Stimulated activated CD4-positive, alpha-beta T cell treated with anti-CD3 and anti-CD28 coated beads, Interleukin-2, amount 100 ng/mL, for 48 hours (primary cell): ENCODE results near the gene DAD1.
A peak's percentile ranks its signal among the peaks of the same experiment; 100 is the strongest.
"Not testable (repeated sequence)": the region's sequence is repeated elsewhere in the genome, so short reads cannot be mapped to it uniquely, and the experiment has no call there.

Experiments used
- DNase-seq, 2 donors: peaks; one replicate each; pipeline ENCODE4 v3.0.0-alpha.2; 2020

Gene DAD1

DNA sequence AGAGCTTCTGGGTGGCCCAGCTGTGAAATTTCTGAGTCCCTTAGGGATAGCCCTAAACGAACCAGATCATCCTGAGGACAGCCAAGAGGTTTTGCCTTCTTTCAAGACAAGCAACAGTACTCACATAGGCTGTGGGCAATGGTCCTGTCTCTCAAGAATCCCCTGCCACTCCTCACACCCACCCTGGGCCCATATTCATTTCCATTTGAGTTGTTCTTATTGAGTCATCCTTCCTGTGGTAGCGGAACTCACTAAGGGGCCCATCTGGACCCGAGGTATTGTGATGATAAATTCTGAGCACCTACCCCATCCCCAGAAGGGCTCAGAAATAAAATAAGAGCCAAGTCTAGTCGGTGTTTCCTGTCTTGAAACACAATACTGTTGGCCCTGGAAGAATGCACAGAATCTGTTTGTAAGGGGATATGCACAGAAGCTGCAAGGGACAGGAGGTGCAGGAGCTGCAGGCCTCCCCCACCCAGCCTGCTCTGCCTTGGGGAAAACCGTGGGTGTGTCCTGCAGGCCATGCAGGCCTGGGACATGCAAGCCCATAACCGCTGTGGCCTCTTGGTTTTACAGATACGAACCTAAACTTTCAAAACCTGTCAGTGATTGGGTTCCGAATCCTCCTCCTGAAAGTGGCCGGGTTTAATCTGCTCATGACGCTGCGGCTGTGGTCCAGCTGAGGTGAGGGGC, 38.9 kb downstream of the DAD1 start:
- DNase-seq, result peak in 1 of 2 donors; percentile 63

DNA sequence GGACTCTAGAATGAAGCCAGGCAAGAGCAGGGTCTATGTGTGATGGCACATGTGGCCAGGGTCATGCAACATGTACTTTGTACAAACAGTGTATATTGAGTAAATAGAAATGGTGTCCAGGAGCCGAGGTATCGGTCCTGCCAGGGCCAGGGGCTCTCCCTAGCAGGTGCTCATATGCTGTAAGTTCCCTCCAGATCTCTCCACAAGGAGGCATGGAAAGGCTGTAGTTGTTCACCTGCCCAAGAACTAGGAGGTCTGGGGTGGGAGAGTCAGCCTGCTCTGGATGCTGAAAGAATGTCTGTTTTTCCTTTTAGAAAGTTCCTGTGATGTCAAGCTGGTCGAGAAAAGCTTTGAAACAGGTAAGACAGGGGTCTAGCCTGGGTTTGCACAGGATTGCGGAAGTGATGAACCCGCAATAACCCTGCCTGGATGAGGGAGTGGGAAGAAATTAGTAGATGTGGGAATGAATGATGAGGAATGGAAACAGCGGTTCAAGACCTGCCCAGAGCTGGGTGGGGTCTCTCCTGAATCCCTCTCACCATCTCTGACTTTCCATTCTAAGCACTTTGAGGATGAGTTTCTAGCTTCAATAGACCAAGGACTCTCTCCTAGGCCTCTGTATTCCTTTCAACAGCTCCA, 39.6 kb downstream of the DAD1 start:
- DNase-seq, result no peak

DNA sequence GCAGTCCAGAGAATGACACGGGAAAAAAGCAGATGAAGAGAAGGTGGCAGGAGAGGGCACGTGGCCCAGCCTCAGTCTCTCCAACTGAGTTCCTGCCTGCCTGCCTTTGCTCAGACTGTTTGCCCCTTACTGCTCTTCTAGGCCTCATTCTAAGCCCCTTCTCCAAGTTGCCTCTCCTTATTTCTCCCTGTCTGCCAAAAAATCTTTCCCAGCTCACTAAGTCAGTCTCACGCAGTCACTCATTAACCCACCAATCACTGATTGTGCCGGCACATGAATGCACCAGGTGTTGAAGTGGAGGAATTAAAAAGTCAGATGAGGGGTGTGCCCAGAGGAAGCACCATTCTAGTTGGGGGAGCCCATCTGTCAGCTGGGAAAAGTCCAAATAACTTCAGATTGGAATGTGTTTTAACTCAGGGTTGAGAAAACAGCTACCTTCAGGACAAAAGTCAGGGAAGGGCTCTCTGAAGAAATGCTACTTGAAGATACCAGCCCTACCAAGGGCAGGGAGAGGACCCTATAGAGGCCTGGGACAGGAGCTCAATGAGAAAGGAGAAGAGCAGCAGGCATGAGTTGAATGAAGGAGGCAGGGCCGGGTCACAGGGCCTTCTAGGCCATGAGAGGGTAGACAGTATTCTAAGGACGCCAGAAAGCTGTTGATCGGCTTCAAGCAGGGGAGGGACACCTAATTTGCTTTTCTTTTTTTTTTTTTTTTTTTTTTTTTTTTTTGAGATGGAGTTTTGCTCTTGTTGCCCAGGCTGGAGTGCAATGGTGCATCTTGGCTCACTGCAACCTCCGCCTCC, 40.9 kb downstream of the DAD1 start:
- DNase-seq, result no peak

- DNase-seq, result no peak
Measured at GRCh38 chr14:22547313-22547947, 41.6 kb downstream of the DAD1 start.

- DNase-seq, result no peak
Measured at GRCh38 chr14:22546722-22547071, 42.3 kb downstream of the DAD1 start.

DNA sequence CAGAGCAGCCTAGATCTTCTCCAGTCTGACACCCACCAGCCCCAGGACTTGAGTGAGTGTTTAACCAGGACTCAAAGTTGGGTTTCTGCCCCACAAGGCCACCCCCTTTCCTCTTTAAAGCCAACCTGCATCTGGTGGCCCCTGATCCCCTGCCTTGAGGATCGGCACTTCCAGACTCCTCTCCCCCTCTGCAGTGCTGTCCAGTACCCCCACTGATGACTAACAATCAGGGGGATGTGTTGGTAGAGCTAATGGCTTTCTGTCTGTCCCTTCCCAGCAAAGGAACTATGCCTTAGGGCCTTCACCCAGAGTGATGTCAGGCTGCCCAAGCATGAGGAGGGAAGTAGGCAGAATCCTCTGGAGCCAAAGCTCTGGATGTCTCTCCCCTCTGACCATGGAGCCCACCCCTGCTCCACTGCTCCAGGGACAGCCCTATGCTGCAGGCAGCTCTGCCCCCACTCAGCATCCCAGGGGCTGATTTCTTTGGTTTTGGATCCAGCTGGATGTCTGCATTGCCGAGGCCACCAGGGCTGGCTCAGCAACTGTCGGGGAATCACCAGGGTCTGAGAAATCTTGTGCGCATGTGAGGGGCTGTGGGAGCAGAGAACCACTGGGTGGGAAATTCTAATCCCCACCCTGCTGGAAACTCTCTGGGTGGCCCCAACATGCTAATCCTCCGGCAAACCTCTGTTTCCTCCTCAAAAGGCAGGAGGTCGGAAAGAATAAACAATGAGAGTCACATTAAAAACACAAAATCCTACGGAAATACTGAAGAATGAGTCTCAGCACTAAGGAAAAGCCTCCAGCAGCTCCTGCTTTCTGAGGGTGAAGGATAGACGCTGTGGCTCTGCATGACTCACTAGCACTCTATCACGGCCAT, 42.9 kb downstream of the DAD1 start:
- no peak for DNase-seq

- DNase-seq, result no peak
Measured at GRCh38 chr14:22544881-22545420, 44.1 kb downstream of the DAD1 start.

- no peak for DNase-seq
Measured at GRCh38 chr14:22544406-22544805, 44.6 kb downstream of the DAD1 start.

DNA sequence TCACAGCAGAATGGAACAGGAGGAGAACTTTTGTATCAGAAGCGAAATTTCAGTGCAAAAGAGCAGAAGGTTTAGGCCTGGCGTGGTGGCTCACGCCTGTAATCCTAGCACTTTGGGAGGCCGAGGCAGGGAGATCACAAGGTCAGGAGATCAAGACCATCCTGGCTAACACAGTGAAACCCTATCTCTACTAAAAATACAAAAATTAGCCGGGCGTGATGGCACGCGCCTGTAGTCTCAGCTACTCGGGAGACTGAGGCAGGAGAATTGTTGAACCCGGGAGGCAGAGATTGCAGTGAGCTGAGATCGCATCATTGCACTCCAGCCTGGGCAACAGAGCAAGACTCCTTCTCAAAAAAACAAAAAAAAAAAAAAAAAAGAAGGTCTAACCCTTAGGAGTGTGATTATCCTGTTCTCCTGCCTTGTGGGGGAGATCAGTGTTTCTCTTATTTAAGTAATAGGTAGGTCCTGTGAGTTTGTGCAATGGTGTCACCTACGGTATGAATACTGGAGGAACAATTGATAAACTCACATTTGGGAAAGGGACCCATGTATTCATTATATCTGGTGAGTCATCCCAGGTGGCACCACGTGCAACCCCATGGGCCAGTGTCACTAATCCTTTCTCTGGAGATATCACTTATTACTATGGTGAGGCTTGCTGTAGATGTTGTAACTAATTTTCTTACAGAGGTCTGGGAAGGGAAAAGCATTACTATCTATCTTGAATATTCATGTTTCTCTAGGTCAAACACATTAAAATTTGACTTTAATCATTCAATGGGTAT, 45.3 kb downstream of the DAD1 start:
- DNase-seq, result not testable (repeated sequence)

DNA sequence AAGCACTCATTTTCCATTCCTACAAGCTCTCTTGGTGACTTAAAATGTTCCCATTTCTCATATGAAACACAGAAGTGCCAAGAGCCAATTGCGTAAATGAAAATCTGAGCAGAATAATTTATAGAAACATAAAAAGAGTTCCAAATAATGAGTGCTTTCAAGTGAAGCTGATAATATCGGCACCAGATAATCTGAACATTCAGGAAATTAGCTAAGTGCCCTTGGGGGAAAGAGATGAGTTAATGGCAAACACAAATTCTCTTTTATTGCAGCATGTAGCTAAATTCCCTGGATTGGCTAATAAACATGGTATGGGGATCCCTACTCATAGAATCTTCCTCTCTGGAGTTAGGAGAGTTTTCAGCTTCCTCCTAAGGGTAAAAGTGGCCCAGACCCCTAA, 46.7 kb downstream of the DAD1 start:
- DNase-seq, result no peak

DNA sequence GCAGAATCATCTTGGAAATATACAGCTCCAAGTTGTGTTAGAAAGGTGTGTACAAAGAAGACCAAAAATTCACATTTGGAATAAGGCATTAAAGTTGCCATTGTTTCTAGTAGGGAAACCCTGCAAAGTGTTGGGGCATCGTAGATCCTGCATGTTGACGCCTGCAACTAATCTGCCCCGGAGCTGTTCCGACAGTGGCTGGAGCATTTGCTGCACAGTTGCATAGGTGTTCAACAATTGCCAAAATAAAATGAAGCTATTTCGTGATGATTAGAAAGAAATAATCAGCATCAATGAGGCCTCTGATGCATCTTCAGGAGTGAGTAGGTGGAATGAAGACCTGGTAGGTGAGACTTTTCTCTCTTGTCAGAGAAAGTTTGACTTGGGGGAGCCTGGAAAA, 47.3 kb downstream of the DAD1 start:
- no peak for DNase-seq

DNA sequence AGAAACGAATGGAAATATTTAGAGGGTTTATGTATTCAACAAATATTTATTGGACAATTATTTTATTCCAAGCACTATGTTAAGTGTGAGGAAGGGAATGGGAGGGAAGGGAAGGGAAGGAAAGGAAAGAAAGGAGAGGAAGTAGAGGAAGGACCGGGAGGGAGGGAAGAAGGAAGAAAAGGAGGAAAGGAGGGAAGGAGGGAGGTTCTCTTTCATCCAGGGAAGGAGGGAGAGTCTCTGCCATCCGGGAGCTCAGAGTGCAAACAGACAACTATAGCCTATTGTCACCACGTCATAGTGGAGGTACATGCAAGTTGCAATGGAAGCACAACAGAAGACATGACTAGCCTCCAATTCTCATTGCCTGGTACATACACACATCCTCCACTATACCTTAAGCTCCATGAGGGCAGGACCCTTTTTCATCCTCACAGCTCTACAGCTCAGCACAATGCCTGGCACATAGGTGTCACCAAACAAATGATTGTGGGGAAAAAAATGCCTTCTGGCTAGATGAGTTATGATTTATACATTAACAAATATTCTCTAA, 48.1 kb downstream of the DAD1 start:
- DNase-seq, result no peak

GRCh38 chr14:22540293-22540692, 48.7 kb downstream of the DAD1 start:
- DNase-seq, result no peak

DNA sequence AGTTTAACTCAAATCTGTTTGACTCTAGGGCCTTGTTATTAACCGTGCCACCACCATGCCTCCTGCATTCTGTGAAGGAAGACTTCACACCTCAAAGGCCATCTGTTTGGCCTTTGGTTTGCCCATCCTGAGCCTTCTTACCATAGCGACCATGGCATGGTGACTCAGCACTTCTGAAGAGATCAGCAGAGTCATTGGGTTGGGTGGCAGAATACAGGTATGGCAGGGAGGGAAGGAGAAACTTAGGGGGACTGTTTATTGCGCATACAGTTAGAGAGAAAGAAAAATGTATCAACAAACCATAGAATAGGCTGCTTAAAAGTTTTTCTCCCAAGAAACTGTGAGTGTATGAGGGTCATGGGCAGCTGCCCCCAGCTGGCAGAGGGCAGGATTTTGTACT, 49.2 kb downstream of the DAD1 start:
- no peak for DNase-seq

DNA sequence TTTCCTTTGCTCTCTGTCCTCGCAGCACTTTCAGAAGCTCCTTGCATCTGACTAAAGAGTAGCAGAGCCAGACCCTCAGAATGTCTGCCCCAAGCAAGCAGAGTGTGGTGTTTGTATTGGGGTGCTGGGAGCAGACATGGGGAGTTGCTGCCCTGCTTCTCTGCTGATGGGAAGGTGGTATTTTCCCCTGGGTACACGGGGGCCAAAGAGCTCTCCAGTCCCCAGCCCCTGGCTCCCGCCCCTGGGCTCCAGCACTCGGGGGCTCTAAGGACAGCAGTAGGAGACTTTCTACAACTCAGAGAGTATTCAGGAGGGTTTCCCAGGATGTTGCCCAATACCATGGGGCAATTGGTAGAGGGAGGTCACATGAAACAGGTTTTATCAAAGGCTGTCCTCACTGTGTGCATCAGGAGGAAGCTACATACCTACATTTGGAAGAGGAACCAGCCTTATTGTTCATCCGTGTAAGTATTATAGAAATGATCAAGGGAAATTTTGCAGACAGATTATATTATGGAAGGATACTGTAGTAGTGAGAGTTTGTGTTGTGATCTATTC, 50.3 kb downstream of the DAD1 start:
- no peak for DNase-seq

- DNase-seq, result no peak
Measured at GRCh38 chr14:22537436-22538310, 51.4 kb downstream of the DAD1 start.

- DNase-seq, result peak; percentile 75 to 76
Measured at GRCh38 chr14:22536853-22537338, 52.1 kb downstream of the DAD1 start.

GRCh38 chr14:22535916-22536315, 53.1 kb downstream of the DAD1 start:
- no peak for DNase-seq

DNA sequence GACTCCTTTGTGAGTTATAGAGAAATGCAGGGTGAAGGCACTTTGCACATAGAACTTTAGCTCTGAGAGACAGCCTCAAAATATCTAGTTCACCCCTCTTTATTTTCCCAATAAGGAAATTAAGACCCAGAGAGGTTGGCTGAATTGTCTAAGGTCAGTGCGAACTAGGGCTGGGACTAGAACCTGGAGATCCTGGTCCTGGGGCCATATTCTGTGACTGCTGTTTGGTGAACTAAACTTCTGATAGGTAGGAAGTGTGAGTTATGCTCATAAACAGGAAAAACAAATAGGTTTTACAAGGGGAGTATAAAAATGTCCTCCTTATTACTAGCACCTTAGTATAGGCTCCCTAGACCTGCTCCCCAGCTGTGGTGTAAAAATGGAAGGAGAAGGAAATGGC, 53.9 kb downstream of the DAD1 start:
- DNase-seq, result no peak

DNA sequence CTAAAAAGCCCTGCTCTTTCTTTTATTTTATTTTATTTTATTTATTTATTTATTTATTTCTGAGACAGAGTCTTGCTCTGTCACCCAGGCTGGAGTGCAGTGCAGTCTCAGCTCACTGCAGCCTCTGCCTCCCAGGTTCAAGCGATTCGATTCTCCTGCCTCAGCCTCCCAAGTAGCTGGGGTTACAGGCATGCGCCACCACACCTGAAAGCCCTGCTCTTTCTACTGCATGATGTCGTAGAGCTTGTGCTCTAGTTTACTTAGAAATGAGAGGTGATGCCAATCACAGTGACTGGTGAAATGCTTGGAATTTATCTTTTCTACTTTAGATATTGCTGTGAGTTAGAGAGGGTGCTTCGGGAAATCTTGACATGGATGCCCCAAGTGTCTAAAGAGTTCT, 54.5 kb downstream of the DAD1 start:
- DNase-seq, result no peak
